Pancreas (tissue), 10 donors: ENCODE results near the gene CTXND1. TPM values are rescaled to one million over a fixed set of nuclear protein-coding genes. Genes with fewer than 3 reads are reported as not detected.
"Not testable (repeated sequence)": the region's sequence is repeated elsewhere in the genome, so short reads cannot be mapped to it uniquely, and the experiment has no call there.

Experiments
- ATAC-seq, 4 donors: fragments of 200-7000 bp; cut with Tn5 transposase; one replicate each; pipeline versions ENCODE4 v1.8.0 to v1.9.1; 2020; ENCODE audit warnings: mild to moderate bottlenecking in 4 of 4, moderate library complexity in 4 of 4
- DNase-seq, 6 donors: peaks; one replicate each; pipeline ENCODE4 v3.0.0-alpha.2; 2020
- FAIRE-seq: peaks from 2 replicates; lab custom pipeline; 2012; peaks lifted over from hg19 to GRCh38; lab: Jason Lieb, UNC
- H3K27ac ChIP-seq, 4 donors: fragments of 200-600 bp; sonication (generic); 1 replicate in 3 of 4; 2 replicates in 1 of 4; pipeline versions ENCODE4 v1.5.0 to v1.8.0; 2020
- H3K27me3 ChIP-seq, 4 donors: fragments of 200-600 bp; one replicate each; pipeline ENCODE4 v1.8.0; 2021
- H3K36me3 ChIP-seq, 3 donors: fragments of 200-600 bp; sonication (generic) in 1 of 3; one replicate each; pipeline versions ENCODE4 v1.5.0 to v1.8.0; 2020 to 2021
- H3K4me1 ChIP-seq, 3 donors: fragments of 200-600 bp; one replicate each; pipeline ENCODE4 v1.8.0; 2021
- H3K4me3 ChIP-seq, 4 donors: fragments of 200-600 bp; sonication (generic) in 2 of 4; one replicate each; pipeline versions ENCODE4 v1.5.0 to v1.8.0; 2020 to 2021
- H3K9me3 ChIP-seq, 4 donors: fragments of 200-600 bp; one replicate each; pipeline ENCODE4 v1.8.0; 2021
- WGBS, 2 donors: extraction: QIAGEN DNeasy Blood & Tissue Kit; methylation state at CpG; one replicate each; pipeline ENCODE4 v1.1.7; 2013; 5-methylcytosine and 5-hydroxymethylcytosine counted together
- intact Hi-C, 3 donors: fragments of 100-400 bp; cut with DNase I; formaldehyde crosslinking; loops; one replicate each; pipeline versions ENCODE4 v1.11.1 to v1.14.2; 2022
- polyA plus RNA-seq, 2 donors: library from polyadenylated mRNA; stranded (reverse); fragments of 200-250 nt; gene quantifications; one replicate each; pipeline ENCODE4 v1.2.3, GENCODE V29; 2013
- total RNA-seq, 6 donors: library from RNA; stranded (reverse); fragmentation: NEBNext Ultra II Directional in 4 of 6; extraction: Animal tissue kit (Norgen Biotek cat#: 25700) in 4 of 6; gene quantifications; one replicate each; pipeline versions ENCODE4 v1.2.1 to v1.2.4, GENCODE V29; 2021 to 2023
- TF ChIP-seq, protein P1 (sequence below), 4 donors: fragments of 200-600 bp; sonication (generic) in 3 of 4; IDR thresholded peaks; one replicate each; pipeline versions ENCODE4 v1.5.0 to v1.8.0; 2021; ENCODE audit warnings: antibody characterized with exemption in 4 of 4
- donor health status: healthy with polysubstance abuse.
- donor health status: DM: no; HTN: no; CAD: no; lungs with moderate emphysema.
- donor health status: DM: no; HTN: no; CAD: no.
- donor health status: control.
- donor health status: control.
- donor health status: Bipolar disorder and iron deficiency.
- donor health status: DM: yes; HTN: yes; CAD: no.
- donor health status: DM: no; HTN: no; CAD: no.
- donor health status: DM: no; HTN: no; CAD: no.
- donor health status: DM: yes; HTN: yes; CAD: no.

The CTXND1 gene
- total RNA-seq (under 1 TPM; 0.37 to 0.98 (median 0.61) TPM), polyA plus RNA-seq (1 to 10 TPM in 1 of 2 donors, under 1 TPM in 1; 0.42 to 1.4 TPM)

DNA sequence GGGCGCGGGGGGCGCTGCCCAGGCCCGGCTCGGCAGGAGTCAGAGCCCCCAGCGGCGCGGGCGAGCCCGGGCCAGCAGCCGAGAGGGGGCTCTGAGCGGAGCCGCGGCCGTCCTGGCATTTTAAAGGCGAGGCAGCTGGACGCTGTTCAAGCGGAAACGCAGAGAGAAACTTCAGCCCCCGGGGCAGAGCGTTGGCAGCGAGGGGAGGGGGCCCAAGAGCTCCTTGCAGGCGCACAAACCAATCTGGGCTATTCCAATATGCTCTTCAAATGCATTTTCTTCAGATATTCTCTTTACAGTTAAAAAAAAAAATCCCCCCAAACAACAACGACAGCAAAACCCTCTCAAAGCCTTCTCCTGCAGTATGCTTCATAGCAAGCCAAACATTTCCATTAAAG, at the start of gene CTXND1:
Gene CTXND1 (minus strand): TSS at position 93 of the 398 bp plus-strand sequence. CDS start 50,264 bp downstream, outside the sequence.
- DNase-seq (peak in 1 of 6 donors; percentile 58), FAIRE-seq (no peak), ATAC-seq (peak in 3 of 4 donors; percentile 29 to 52 (median 32))
- Histone ChIP-seq H3K27me3 (peaks cover 0 to 9% (median 0%) of the 10 kb centered on the region in 4 donors), H3K9me3 (no peaks in the 10 kb centered on the region), H3K4me1 (peaks cover 0 to 13% (median 10%) of the 10 kb centered on the region in 3 donors), H3K36me3 (no peaks in the 10 kb centered on the region), H3K4me3 (peak within 1 kb of the TSS; percentile 6 to 54 (median 38)), H3K27ac (peak within 1 kb of the TSS in 3 of 4 donors; percentile 34 to 55 (median 46))
- TF ChIP-seq, protein P1, sequence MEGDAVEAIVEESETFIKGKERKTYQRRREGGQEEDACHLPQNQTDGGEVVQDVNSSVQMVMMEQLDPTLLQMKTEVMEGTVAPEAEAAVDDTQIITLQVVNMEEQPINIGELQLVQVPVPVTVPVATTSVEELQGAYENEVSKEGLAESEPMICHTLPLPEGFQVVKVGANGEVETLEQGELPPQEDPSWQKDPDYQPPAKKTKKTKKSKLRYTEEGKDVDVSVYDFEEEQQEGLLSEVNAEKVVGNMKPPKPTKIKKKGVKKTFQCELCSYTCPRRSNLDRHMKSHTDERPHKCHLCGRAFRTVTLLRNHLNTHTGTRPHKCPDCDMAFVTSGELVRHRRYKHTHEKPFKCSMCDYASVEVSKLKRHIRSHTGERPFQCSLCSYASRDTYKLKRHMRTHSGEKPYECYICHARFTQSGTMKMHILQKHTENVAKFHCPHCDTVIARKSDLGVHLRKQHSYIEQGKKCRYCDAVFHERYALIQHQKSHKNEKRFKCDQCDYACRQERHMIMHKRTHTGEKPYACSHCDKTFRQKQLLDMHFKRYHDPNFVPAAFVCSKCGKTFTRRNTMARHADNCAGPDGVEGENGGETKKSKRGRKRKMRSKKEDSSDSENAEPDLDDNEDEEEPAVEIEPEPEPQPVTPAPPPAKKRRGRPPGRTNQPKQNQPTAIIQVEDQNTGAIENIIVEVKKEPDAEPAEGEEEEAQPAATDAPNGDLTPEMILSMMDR (IDR thresholded peaks at IDR 0.05), result no peak
- WGBS, 2 donors, result 1 to 2% methylated on average over 24 of the region's 24 CpGs
- intact Hi-C loops, result no loop called here

DNA sequence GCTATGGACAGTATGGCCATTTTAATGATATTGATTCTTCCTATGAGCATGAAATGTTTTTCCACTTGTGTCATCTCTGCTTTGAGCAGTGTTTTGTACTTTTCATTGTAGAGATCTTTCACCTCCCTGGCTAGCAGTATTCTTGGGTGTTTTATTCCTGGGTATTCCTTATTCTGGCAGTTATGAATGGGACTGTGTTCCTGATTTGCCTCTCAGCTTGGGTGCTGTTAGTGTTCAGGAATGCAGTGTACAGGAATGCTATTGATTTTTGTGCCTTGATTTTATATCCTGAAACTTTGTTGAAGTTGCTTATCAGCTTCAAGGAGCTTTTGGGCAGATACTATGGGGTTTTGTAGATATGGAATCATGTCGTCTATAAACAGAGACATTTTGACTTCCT, 49.5 kb upstream of the CTXND1 start:
- intact Hi-C loops, result no loop called here
- FAIRE-seq (no peak), DNase-seq (no peak), ATAC-seq (peak in 3 of 4 donors; percentile 57 to 69 (median 58))
- no peaks in the 10 kb centered on the region for H3K9me3 ChIP-seq
- H3K4me3 ChIP-seq, result no peak overlapping the region
- TF ChIP-seq, protein P1 (IDR thresholded peaks at IDR 0.05), result no peak
- no peaks in the 10 kb centered on the region for H3K27me3 ChIP-seq
- no peak overlapping the region for H3K27ac ChIP-seq
- no peaks in the 10 kb centered on the region for H3K36me3 ChIP-seq
- 7 to 16% methylated on average over 1 of the region's 1 CpG for WGBS, 2 donors
- H3K4me1 ChIP-seq, result no peaks in the 10 kb centered on the region

DNA sequence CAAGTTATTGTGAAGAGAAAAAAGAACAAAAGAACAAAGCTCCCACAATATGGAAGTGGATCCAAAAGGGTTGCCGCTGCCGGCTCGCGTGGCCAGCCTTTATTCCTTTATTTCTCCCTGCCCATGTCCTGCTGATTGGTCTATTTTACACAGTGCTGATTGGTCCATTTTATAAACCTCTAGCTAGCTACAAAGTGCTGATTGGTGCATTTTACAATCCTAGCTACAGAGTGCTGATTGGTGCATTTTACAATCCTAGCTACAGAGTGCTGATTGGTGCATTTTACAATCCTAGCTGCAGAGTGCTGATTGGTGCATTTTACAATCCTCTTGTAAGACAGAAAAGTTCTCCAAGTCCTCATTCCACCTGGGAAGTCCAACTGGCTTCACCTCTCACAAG, 43.8 kb upstream of the CTXND1 start:
- FAIRE-seq, H3K27ac ChIP-seq, H3K4me3 ChIP-seq, H3K27me3 ChIP-seq, H3K9me3 ChIP-seq, ATAC-seq, H3K36me3 ChIP-seq, DNase-seq, H3K4me1 ChIP-seq, intact Hi-C loops: not testable (repeated sequence)
- WGBS, 2 donors, result 94 to 99% methylated on average over 4 of the region's 4 CpGs

DNA sequence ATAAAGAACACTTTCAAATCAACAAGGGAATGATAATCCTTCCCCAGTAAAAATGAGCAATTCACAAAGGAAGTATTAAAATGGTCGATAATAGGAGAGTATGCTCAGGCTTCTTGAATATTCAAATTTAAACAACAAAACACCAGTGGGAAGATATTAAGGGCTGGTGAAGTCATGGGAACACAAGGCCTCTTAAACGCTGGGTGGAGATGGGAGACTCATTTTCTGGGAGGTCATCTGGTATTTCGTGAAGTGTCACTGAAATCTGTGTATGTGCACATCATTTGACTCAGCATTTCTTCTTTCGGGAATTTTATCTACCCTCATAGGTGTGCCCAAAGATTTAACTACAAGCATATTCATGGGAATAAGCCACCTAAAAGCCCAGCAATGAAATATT, 40.1 kb upstream of the CTXND1 start:
- H3K4me1 ChIP-seq, result no peaks in the 10 kb centered on the region
- no peak overlapping the region for H3K27ac ChIP-seq
- TF ChIP-seq, protein P1 (IDR thresholded peaks at IDR 0.05), result no peak
- H3K9me3 ChIP-seq, result no peaks in the 10 kb centered on the region
- H3K36me3 ChIP-seq, result no peaks in the 10 kb centered on the region
- intact Hi-C loops, result no loop called here
- WGBS, 2 donors, result 78 to 82% methylated on average over 4 of the region's 4 CpGs
- FAIRE-seq, result no peak
- no peak overlapping the region for H3K4me3 ChIP-seq
- no peaks in the 10 kb centered on the region for H3K27me3 ChIP-seq
- ATAC-seq, result no peak
- no peak for DNase-seq

DNA sequence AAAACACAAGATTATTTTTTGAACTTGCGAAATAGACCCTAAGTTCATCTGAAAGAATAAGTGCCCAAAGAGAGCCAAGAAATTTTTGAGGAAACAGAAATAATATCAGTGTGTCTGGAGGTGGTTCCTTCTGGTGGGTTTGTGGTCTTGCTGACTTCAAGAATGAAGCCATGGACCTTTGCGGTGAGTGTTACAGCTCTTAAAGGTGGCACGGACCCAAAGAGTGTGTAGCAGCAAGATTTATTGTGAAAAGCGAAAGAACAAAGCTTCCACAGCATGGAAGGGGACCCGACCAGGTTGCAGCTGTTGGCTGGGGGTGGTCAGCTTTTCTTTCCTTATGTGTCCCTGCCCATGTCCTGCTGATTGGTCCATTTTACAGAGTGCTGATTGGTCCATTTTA, 38.9 kb upstream of the CTXND1 start:
- H3K27ac ChIP-seq, H3K4me3 ChIP-seq, DNase-seq, FAIRE-seq, ATAC-seq, H3K4me1 ChIP-seq, intact Hi-C loops, H3K9me3 ChIP-seq, H3K27me3 ChIP-seq, H3K36me3 ChIP-seq: not testable (repeated sequence)
- 74 to 80% methylated on average over 5 of the region's 5 CpGs for WGBS, 2 donors
